Measurements from ENCODE around the gene CCDC77.

GRCh38 chr12:367972-368371 lies 33.5 kb upstream of the CCDC77 start:
- TF ChIP-seq, protein P1, sequence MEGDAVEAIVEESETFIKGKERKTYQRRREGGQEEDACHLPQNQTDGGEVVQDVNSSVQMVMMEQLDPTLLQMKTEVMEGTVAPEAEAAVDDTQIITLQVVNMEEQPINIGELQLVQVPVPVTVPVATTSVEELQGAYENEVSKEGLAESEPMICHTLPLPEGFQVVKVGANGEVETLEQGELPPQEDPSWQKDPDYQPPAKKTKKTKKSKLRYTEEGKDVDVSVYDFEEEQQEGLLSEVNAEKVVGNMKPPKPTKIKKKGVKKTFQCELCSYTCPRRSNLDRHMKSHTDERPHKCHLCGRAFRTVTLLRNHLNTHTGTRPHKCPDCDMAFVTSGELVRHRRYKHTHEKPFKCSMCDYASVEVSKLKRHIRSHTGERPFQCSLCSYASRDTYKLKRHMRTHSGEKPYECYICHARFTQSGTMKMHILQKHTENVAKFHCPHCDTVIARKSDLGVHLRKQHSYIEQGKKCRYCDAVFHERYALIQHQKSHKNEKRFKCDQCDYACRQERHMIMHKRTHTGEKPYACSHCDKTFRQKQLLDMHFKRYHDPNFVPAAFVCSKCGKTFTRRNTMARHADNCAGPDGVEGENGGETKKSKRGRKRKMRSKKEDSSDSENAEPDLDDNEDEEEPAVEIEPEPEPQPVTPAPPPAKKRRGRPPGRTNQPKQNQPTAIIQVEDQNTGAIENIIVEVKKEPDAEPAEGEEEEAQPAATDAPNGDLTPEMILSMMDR (conservative IDR thresholded peaks at IDR 0.05) = no peak
- no peak for TF ChIP-seq EZH2 (IDR thresholded peaks at IDR 0.05; ENCODE audit: low read depth)
